Measurements from ENCODE around the gene ASF1A.

DNA sequence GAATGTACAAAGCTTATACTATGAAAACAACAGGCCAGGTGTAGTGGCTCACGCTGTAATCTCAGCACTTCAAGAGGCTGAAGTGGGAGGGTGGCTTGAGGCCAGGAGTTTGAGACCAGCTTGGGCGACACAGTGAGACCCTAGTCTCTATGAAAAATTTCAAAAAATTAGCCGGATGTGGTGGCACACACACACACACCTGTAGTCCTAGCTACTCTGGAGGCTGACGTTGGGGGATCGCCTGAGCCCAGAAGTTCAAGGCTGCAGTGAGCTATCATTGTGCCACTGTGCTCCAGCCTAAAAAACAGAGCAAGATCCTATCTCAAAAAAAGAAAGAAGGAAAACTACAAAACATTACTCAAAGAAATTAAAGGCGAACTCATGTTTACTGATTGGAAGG, 7.3 kb upstream of the ASF1A start:
- TF ChIP-seq, protein P1, sequence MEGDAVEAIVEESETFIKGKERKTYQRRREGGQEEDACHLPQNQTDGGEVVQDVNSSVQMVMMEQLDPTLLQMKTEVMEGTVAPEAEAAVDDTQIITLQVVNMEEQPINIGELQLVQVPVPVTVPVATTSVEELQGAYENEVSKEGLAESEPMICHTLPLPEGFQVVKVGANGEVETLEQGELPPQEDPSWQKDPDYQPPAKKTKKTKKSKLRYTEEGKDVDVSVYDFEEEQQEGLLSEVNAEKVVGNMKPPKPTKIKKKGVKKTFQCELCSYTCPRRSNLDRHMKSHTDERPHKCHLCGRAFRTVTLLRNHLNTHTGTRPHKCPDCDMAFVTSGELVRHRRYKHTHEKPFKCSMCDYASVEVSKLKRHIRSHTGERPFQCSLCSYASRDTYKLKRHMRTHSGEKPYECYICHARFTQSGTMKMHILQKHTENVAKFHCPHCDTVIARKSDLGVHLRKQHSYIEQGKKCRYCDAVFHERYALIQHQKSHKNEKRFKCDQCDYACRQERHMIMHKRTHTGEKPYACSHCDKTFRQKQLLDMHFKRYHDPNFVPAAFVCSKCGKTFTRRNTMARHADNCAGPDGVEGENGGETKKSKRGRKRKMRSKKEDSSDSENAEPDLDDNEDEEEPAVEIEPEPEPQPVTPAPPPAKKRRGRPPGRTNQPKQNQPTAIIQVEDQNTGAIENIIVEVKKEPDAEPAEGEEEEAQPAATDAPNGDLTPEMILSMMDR (IDR thresholded peaks at IDR 0.05) = no peak
- TF ChIP-seq POLR2A (IDR thresholded peaks at IDR 0.05) = no peak

Measured in heart left ventricle (tissue), 13 donors.